ENCODE measurements around the gene ZNF469.

Gene ZNF469

GRCh38 chr16:88414521-88415380, 32.0 kb downstream of the ZNF469 start:
- DNase-seq (ENCODE audit: low read depth): no peak
- no peak for TF ChIP-seq CTCF (IDR thresholded peaks at IDR 0.05; ENCODE audit: control insufficient read depth, insufficient read depth, low read depth, low read length, missing control alignments)
- no peak overlapping the region for H3K4me3 ChIP-seq (ENCODE audit: control insufficient read depth, low read depth, low read length)

GRCh38 chr16:88415381-88415705, 32.6 kb downstream of the ZNF469 start:
- TF ChIP-seq CTCF (IDR thresholded peaks at IDR 0.05; ENCODE audit: control insufficient read depth, insufficient read depth, low read depth, low read length, missing control alignments): no peak
- no peak for DNase-seq (ENCODE audit: low read depth)
- H3K4me3 ChIP-seq (ENCODE audit: control insufficient read depth, low read depth, low read length): no peak overlapping the region

DNA sequence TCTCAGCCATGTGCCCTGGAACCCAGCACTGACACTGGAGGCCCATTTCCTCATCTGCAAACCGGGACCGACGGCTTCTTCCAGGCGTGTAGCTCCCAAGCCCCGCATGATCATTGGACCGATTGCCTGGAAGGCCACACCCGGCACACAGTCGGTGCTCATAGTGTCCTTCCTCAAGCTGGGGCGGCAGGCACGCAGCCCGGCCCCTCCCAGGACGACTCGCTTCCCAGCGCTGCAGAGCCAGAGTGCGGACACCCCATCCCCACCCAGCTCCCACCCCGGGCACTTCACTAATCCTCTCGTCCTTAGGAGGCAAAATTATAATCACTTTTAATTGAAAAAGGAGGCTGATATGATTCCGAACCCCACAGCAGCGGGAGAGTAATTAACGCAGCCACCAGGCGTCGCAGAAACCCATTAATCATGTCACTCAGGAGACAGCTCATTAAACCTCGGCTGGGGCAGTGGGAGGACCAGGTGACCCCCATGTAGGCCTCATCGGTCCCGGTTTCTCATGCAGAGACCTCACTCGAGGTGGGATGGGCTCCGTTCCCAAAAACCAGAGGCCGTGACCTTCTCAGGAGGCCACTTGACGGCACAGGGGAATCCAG, 33.1 kb downstream of the ZNF469 start:
- TF ChIP-seq CTCF (IDR thresholded peaks at IDR 0.05; ENCODE audit: control insufficient read depth, insufficient read depth, low read depth, low read length, missing control alignments): no peak
- DNase-seq (ENCODE audit: low read depth): no peak
- H3K4me3 ChIP-seq (ENCODE audit: control insufficient read depth, low read depth, low read length): no peak overlapping the region

- no peak for TF ChIP-seq CTCF (IDR thresholded peaks at IDR 0.05; ENCODE audit: control insufficient read depth, insufficient read depth, low read depth, low read length, missing control alignments)
- no peak overlapping the region for H3K4me3 ChIP-seq (ENCODE audit: control insufficient read depth, low read depth, low read length)
- DNase-seq (ENCODE audit: low read depth): no peak
Measured at GRCh38 chr16:88416686-88417085, 33.9 kb downstream of the ZNF469 start.

GRCh38 chr16:88417684-88418476, 35.1 kb downstream of the ZNF469 start:
- TF ChIP-seq CTCF (IDR thresholded peaks at IDR 0.05; ENCODE audit: control insufficient read depth, insufficient read depth, low read depth, low read length, missing control alignments): no peak
- no peak for DNase-seq (ENCODE audit: low read depth)
- no peak overlapping the region for H3K4me3 ChIP-seq (ENCODE audit: control insufficient read depth, low read depth, low read length)

GRCh38 chr16:88418869-88419268, 36.1 kb downstream of the ZNF469 start:
- no peak for TF ChIP-seq CTCF (IDR thresholded peaks at IDR 0.05; ENCODE audit: control insufficient read depth, insufficient read depth, low read depth, low read length, missing control alignments)
- H3K4me3 ChIP-seq (ENCODE audit: control insufficient read depth, low read depth, low read length): no peak overlapping the region
- no peak for DNase-seq (ENCODE audit: low read depth)
